Germinal center (tissue), 1 donor: Measurements from ENCODE around the gene ZCWPW1.
"Not testable (repeated sequence)": the region's sequence is repeated elsewhere in the genome, so short reads cannot be mapped to it uniquely, and the experiment has no call there.

Source experiments
- DNase-seq: peaks from one replicate; pipeline ENCODE4 v3.0.0; 2012; ENCODE audit warnings: mixed read lengths, low spot score

The ZCWPW1 gene

DNA sequence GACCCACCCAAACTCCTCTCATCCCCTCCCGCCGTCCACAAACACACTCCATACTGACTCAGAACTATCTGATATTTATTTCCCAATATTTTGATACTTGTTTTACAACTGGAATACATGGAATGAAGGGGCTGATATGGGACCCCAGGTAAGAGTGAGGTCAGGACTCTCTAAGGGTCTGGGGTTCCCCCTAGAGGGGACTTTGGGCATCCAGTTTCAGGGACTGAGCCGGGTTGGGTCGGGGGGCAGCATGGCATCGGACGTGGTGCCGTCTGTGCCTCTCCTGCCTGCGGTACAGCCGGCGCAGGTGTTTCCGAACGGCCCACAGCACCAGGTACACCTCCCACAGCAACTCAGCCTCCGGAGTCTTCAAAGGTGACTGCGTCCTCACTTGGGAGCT is 28.1 kb upstream of the ZCWPW1 start:
- no peak for DNase-seq

DNA sequence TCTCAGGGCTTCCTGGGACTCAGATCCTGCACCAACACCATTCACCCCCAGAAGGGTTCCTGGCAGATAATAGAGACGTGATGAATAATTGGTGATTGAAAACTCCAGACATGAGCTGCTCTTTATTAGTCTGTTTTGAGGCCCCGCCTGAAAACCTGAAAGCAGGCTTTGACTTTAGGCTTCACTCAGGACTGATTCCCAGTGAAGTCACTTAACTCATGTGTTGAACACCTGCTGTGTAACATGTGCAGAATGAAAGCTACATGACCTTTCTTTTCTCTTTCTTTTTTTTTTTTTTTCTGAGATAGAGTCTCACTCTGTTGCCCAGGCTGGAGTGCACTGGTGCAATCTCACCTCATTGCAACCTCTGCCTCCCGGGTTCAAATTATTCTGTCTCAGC is 26.7 kb upstream of the ZCWPW1 start:
- no peak for DNase-seq

- not testable (repeated sequence) for DNase-seq
Observed at GRCh38 chr7:100453854-100454253, 25.4 kb upstream of the ZCWPW1 start.

DNA sequence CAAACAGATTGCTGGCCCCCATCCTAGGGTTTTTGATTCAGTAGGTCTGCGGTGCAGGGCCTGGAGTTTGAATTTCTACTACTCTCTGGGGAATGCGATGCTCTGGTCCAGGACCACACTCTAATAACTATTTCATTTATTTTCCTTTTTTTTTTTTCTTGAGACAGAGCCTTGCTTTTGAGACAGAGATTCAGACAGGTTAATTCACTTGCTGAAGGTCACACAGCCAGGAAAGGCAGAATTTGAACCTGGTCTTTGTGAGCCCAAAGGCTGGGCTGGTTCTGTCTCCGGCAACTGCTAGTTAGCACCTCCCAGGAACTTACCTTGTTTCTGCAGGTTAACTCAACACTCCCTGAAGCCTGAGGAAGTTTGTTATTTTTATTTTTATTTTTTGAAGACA is 24.0 kb upstream of the ZCWPW1 start:
- no peak for DNase-seq

- no peak for DNase-seq
Observed at GRCh38 chr7:100449190-100449795, 20.8 kb upstream of the ZCWPW1 start.

- DNase-seq, result not testable (repeated sequence)
Observed at GRCh38 chr7:100447363-100447762, 18.9 kb upstream of the ZCWPW1 start.

- no peak for DNase-seq
Observed at GRCh38 chr7:100446040-100446439, 17.5 kb upstream of the ZCWPW1 start.

DNA sequence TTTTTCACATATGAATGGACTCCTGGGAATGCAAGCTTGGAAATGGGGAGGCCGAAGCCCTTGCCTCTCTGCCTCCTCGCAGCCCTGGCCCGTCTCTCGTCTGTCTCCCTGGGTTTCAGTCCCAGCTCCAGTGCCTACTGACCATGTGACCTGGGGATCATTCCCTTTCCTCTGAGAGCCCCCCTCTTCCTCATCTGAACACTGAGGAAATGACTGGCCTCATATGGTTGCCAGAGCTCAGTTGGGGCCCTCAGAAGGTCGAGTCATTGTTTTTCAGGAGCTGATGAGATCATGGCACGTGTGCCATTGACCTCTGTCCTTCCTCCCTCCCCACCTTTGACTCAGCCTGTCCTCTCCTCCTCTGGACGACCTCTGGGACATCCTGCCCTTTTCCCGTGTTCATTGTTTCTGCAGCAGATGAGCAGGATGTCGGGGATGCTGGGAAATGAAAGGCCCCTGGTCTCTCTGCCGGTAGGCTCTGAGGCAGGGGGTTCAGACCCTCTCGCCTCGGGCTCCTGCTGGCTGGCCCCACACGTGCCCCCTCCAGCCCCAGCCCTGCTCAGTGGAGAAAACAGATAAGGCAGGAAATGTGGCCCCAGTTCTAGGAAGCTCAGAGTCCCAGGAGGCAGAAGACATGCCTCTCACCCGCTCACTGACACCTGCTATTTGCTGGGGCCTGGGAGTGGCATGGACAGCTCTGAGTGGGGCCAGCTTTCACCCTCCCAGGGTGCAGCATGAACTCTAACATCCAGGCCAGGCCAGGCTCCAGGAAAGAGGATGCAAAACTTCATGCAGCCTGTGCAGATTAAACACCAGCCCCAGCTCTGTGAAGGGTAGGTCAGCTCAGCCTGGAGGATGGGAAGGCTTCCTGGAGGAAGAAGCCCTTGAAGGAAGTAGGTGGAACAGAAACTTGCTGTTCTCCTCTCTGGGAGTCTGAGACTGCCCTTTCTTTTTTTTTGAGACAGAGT is 16.1 kb upstream of the ZCWPW1 start:
- DNase-seq, result no peak

DNA sequence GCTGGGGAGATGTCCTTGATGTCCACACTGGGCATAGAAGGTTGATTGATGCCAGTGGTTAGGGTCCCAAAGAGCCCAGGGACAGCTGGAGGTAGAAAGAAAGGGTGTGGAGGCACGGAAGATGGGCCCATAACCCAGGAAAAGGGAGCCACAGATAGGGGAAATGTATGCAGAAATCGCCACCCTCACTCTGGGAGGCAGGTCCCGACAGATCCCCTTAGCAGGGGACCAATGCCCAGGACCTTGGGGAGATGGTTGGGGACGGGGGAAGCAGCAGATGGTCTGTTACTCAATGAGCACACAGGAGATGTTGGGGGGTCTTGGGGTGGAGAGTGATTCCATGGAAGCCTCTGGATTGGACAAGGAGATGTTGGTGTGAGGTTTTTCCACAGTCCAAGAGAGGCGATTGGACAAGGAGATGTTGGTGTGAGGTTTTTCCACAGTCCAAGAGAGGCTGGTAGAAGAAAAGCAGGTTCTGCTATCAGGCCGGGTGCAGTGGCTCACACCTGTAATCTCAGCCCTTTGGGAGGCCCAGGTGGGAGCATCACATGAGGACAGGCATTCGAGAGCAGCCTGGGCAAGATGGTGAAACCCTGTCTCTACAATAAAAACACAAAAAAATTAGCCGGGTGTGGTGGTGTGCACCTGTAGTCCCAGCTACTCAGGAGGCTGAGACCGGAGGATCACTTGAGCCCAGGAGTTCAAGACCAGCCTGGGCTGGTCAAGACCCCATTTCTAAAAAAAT is 14.8 kb upstream of the ZCWPW1 start:
- no peak for DNase-seq

GRCh38 chr7:100441641-100442535 is 13.4 kb upstream of the ZCWPW1 start:
- DNase-seq, result no peak

GRCh38 chr7:100439244-100439643 is 10.7 kb upstream of the ZCWPW1 start:
- not testable (repeated sequence) for DNase-seq

DNA sequence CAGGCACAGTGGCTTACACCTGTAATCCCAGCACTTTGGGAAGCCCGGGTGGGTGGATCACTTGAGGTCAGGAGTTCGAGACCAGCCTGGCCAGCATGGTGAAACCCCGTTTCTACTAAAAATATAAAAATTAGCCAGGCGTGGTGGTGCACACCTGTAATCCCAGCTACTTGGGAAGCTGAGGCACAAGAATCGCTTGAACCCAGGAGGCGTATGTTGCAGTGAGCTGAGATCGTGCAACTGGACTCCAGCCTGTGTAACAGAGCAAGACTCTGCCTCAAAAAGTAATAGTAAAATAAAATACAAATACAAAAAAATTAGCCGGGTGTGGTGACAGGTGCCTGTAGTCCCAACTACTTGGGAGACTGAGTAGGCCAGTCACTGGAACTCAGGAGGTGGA is 10.2 kb upstream of the ZCWPW1 start:
- not testable (repeated sequence) for DNase-seq

- no peak for DNase-seq
Observed at GRCh38 chr7:100438172-100438571, 9.7 kb upstream of the ZCWPW1 start.

DNA sequence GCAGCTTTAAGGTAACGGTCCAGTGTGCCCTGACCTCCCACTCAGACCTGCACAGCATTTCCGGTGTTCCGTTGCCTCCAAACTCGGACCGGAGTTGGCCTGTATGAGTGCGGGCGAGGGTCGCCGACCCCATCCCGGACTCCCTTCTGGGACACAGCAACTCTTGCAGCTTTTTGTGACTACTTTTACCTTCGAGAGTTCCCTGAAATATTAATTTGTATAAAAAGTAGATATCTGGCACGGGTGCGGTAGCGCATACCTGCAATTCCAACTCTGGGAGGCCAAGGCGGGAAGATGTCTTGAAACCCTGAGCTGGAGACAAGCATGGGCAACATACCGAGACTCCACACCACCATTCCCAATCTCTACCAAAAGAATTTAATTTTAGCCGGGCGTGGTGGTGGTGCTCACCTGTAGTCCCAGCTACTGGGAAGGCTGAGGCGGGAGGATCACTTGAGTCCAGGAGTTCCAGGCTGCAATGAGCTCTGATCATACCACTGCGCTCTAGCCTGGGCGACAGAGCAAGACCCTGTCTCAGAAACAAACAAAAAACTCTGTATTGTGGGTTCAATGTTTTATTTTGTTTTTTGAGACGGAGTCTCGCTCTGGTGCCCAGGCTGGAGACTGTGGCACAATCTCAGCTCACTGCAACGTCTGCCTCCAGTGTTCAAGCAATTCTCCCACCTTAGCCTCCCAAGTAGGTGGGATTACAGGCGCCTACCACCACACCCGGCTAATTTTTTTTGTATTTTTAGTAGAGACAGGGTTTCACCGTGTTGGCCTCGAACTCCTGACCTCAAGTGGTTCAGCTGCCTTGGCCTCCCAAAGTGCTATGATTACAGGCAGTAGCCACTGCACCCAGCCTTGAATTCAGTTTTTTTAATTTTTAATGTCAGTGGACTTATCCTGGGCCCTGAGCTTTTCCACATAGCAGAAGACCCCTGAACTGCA is 8.9 kb upstream of the ZCWPW1 start:
- DNase-seq, result no peak

- DNase-seq, result peak; percentile 77
Observed at GRCh38 chr7:100435401-100436304, 7.2 kb upstream of the ZCWPW1 start.

- no peak for DNase-seq
Observed at GRCh38 chr7:100434297-100435144, 6.0 kb upstream of the ZCWPW1 start.

DNA sequence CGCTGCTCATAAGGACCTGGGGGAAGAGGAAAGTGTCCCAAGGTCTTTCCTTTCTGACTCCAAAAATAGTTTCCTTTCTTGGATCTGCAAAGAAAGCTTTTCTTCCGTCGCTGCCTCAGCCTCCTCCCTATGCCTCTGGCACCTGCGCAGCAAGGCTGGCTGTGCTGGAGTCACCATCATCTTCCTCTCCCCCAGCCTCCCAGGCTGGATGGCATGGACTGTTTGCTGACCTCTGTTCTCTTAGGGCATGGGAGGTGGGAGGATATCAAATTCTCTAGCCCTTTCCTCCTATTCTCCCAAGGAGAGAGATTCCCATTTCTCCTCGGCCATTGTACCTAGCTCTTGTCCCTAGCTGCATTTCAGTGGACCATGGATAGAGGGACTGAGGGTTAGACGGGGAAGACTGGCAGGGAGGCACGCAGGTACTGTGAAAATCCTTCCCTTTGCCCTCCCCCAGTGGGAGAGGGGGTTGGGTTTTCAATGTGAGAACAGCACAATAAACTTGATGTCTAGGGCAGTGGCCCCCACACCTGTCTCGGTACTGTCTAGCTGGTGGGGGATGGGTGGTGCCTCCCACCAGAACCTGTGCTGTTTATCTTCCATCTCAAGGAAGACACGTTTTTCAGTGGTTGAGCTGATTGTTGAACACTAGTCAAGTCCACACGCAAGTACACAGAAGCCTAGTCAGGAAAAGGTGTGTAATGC is 5.2 kb upstream of the ZCWPW1 start:
- no peak for DNase-seq

- DNase-seq, result no peak
Observed at GRCh38 chr7:100433276-100433591, 4.7 kb upstream of the ZCWPW1 start.
